Ammon's horn (tissue), 1 donor: Measurements from ENCODE around the gene LRP1B.
"Not testable (repeated sequence)": the region's sequence is repeated elsewhere in the genome, so short reads cannot be mapped to it uniquely, and the experiment has no call there.

Experiments
- DNase-seq: peaks from one replicate; pipeline ENCODE4 v3.0.0-alpha.2; 2016; ENCODE audit warnings: low spot score

LRP1B gene

DNA sequence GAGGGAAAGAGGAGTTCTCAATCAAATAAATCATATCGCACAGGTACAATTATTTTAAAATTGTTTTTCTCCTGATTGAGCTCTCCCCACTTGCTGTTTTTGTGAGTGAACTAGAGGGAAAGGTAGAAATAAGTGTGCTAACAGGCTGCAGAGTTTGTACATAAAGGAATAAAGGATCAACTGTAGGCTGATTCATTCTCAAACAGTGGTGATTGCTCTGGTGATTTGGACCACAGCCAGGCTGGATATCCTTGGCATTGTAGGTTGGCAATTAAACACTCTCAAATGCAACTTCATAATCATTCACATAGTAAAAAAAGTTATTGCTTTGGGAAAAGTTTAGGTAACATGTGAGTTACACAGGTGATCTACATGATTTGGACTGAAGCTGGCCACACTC, 29.8 kb downstream of the LRP1B start:
- no peak for DNase-seq

DNA sequence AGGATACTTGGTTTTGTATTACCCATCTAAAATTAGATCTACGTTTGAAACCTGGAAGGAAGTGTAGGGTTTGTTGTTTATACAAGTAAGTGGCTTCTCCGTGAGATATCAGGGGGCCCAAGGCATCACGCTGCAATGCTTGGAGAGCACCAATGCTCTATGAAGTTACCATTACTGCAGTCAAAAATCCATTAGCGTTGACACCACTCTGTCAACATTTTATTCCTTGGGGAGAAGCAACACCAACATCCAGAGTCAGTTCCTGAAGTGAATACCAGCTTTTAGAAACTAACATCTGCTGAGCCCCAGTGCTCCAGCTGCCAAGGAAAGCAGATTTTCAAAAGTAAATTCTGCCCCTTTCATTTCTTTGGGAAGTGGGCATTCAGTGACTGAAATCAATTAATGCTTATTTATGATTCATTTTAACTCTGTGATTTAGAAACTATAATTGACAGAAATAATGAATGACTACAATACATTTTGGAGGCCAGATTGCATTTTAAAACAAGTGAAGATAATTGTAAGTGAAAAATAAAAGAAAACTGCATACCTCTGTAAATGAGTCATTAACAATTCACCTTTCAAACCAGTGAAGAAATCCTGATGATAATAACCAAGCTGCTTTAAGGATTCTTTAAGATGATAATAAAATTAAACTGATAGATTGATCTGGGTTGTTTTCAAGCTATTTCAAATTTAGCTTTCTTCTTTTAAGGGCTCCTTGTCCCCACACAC, 30.5 kb downstream of the LRP1B start:
- no peak for DNase-seq

DNA sequence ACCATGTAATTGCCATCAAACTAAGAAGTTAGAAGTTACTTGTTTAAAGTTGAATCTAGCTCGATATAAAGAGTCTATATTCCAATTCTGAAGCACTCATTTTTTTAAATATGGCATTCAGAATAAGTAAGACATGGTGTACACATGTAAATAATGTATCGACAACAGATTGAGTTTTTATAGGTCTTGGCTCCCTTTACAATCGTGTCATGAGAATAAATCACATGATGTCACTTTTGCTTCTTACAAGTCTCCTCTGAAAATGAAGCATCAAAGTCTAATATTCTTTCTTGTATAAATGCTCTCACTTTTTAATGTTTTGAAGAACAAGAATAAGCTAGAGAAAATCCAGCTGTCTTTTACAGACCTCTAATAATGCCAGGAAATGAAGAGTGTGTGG, 33.1 kb downstream of the LRP1B start:
- no peak for DNase-seq

DNA sequence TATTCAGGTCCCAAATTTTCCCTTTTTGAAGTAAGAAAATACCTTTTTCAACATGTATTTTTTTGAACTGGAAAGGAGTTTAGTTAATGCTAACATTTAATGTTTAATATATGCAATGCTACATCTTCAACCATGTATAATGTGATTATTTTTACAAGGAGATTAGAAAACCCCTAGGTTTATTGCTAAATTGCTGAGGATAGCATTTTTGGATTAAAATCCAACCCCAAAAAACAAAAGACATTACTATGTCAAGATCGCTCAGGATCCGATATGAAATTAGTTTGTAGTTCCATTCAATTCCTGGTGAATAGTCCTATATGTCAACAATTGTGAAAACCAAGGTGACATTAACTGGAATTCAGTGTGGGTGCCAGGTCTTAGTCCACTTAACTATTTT, 35.2 kb downstream of the LRP1B start:
- DNase-seq: no peak

DNA sequence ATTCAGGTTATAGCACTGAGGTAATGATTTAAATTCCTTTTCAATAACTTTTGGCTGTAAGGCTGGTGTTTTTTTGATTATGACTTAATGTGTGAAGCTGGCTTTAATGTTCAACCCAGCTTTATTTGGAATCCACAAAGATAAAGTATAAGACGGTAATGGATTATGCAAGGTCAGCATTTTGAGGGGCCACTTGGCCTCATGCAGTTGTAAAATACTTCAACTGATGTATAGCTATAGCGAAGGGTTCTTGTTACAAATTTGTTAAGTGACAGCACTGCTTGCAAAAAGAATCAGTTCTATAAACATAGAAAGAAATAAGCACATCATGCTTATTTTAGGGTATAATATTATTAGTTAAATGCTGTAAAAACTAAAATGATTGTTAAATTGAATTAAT, 36.6 kb downstream of the LRP1B start:
- no peak for DNase-seq

DNA sequence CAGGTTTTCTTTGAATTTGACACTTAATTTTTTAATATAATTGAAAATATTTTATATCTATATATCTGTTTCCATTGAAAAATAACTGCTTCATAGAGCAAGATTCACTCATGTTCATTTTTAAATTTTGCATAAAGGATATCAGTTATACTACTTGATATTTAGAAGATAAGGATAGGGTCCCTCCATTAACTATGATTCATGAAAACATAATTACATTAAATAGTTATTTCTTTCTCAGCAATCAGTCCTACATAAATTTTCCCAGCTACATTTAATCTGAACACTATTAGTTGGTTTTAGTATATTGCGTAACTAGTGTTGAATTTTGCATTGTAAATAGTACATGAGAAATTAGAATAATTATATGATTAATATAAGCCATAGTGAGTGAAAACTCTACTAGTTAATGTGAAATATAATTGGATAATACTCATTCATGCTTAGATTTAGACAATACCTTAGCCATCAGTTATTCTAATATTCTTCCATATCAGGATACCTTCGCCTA, 42.7 kb downstream of the LRP1B start:
- no peak for DNase-seq

DNA sequence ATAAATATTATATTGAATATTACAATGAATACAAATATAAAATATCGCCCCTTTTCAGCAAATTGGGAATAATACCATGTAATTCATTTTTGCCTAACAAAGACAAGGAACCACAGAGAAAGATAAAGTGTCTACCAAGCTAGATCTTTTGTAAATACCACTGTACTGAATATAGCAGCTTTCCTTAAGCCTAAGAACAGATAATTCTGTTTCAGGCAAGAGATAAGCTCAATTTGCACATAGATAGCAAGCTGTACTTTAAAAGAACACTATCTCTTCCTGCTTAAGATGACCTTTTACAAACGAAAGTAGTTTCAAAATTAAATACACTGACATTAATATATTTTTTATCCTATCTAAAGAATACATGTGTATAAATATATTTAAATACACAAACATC, 43.2 kb downstream of the LRP1B start:
- not testable (repeated sequence) for DNase-seq

DNA sequence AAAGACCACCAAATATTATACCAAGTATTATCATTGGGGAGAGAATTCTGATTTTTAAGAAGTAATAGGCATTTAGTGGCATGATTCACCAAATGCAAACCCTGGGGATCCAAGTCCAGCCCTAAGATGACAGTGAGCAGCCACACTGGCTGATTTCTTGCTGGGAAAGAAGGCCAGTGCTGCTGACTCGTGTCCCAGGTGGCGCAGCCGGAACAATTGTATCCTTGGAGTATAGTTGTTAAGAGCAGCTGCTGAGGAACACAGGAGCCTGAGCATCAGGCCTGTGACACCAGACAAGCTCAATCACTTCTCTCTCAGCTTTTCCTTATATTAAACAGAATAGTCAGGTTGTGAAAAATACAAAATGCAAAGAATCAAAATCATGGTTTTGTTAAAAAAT, 48.4 kb downstream of the LRP1B start:
- DNase-seq: no peak

DNA sequence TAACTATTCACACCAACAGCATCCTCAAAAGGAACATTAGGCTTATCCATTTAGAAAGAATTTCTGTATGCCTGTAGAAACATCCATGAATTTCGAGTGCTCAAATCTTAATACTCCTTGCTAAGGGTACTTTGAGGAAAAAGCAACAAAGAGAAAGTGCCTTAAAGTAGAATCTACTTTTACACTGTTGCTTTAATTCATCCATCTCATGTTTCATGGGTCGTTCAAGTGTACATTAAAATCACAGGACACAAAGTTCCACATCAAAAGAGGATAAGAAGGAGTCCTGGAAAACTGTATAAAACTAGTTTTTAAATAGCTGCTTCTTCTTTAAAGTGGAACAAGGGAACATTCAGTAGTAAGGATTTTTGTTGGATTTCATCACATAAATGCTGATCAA, 54.5 kb downstream of the LRP1B start:
- no peak for DNase-seq

DNA sequence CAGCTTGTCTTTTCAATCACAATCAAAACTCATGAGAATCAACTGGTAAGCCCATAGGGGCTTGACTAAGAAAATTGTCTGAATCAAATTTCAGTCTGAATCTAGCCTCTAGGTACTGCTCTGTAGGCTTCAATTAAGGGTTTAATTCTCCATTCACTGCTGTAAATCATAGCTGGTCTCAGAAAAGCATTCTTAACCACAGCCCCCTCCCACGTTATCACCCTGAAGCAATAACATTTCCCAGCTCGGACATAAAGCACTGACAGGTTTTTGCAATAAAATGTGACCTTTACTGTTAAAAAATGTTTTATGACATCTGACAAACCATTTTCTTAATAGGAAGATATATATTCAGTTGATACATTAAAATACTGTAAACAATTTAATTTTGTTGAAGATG, 55.0 kb downstream of the LRP1B start:
- no peak for DNase-seq

DNA sequence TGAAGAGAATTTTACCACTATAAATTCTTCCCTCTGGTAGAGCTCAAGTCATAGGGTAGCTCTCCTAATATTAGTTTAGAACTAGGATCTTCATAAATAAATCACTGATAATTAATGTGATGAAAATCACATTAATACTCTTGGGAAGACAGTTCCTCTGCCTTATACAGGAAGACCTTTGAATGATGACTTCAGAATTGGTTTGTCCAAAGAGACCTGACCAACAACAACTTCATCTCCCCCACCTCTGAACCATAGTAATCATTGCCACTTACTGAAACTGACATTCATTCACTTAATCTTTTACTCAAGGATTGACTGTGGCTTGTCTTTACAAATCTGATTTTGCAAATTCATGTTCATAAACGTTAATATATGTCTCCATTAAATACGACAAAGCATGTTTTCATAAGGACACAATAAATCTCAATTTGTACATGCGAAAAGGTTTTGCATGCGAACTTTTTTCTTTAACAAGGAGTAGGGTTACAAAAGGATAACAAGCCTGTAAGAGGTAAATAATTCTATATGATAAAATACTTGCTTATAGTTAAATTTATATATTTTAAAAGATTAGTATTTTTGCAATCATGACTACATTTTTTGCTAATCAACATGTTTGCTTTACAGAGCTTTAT, 61.4 kb downstream of the LRP1B start:
- no peak for DNase-seq

DNA sequence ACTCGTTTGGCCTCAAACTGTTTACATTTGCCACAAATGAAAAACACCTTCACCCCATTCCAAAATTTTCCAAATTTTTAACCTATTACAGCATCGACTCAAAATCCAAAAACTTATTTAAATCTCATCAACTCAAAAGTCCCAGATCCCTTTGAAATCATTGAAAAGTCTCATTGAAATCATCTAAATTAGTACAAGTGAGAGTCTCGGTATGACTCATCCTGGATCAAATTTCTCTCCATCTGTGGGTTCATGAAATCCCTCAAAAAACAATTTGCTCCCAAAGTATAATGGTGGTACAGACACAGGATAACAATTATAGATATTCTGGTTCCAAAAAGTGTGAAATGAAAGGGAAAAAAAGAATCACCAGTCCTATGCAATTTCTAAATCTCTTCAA, 65.1 kb downstream of the LRP1B start:
- DNase-seq: peak; percentile 25

DNA sequence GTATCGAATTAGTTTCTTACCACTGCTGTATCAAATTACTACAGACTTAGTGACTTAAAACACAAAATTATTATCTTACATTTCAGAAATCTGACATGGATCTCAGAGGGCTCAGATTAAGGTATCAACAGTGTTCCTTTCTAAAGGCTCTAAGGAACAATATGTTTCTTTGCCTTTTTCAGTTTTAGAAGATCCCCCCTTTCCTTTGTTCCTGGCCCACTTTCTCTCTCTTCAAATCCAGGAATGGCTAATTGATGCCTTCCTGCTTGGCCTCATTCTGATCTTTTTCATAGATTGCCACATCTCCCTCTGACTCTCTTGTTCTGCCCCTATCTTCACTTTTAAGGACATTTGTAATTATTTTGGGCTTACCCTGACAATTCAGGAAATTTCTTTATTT, 65.7 kb downstream of the LRP1B start:
- no peak for DNase-seq

DNA sequence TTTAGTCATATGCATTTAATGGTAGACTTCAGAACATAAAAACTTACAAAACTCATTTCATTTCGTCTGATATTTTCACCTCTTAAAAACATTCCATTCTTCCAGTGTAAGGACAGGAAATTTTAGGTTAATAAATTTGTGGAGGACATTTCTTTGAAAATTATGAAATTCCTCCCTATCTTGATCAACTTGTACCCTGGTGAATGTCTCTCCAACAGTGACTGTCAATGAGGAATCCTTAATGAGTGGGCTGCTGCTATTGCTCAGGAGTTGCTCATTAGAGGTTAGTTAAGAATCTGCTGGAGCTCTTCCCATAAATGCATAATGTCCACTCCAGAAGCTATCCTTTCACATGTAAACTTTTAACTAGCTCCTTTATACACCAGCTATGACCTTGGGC, 69.1 kb downstream of the LRP1B start:
- DNase-seq: no peak

DNA sequence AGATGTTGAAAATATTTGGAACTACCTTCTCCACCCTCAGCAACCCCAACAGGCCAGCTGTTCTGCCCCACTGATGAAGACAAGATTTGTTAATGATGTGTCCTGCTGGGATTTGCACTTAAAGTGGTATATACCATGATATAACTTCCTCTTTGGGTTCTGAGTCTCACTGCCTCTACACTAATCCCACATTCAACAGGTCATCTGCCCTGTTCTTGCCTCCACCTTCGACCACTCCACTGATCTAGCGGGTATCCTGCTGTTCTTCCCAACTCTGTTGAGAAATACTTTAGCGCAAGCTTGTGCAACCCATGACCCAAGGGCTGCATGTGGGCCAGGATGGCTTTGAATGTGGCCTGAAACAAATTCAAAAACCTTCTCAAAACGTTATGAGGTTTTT, 72.7 kb downstream of the LRP1B start:
- no peak for DNase-seq

DNA sequence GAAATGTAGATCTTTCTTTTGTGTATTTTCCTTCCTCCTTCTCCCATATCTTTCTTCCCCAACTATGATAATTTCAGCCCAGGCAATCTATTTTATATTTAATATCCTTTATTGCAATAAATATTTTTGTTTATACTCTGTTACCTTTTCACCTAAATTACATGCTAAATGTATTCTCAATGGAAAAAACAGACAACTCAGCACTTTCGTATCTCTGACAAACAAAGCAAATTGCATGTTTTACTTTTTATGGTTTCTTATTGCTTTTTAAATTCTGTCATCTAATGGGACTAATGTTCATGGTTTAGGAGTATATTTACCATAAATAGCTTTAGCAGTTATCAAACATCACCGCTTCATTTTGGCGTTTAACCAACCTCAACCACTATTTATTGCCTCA, 74.0 kb downstream of the LRP1B start:
- DNase-seq: no peak

DNA sequence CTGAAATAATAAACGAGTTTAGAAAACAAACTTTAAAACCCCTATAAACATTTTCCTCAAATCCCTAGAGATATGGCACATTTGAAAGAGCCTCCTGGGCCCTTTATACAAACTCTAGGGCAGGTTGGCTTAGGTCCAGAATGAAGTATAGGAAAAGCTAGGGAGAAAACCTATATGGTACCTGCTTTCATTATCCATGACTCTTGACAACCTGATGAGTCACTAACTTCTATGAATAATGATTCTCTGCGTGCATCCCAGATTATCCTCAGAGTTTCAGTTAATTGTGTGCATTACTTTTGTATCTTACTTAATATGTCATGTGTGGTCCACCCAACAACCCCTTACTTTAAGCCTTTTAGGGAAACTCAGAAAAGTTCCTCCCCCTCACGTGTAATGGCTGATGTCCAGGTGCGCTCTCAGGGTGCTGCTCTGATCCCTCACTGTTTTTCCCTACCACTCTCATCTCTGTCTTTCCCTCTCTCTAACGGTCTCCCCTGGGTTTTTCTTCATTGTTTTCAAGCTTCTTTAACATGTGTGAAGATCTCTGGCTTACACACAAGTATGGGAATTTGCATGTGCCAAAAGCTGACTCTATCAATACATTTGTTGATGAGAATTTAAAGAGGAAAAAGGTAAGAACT, 78.5 kb downstream of the LRP1B start:
- no peak for DNase-seq

DNA sequence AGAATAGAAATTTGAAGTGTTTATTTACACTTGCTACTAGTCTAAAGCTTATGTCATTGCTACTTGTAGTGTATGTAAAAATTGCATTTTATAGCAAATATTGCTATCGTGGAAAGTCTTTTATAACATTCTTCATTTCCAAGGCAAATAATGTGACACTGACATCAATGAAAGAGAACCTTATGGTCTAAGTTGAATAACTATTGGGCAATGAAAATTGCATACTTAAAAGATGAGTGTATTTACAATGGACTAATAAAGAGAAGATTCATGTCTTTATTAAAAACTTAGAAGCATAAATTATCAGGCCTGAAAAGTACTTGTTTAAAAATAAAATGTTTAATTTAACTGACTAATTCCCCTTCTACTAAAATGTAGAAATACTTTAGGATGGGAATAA, 82.2 kb downstream of the LRP1B start:
- no peak for DNase-seq

DNA sequence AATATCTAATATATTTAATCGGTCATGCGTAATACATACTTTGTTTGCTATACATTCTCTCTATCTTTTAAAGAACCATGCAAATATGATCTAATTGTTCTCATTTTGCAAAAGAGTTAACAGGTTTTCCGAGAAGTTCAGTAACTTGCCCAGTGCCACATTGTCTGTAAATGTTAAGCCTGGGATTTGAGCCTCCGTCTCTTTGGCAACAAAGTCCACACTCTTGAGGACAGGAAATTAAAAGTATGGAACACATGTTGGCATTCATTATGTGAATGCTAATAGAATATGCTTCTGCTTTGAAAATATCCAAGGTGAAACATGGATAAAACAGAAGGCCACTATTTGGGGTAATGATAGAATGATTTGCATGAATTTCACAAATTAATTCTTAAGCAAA, 85.2 kb downstream of the LRP1B start:
- no peak for DNase-seq

DNA sequence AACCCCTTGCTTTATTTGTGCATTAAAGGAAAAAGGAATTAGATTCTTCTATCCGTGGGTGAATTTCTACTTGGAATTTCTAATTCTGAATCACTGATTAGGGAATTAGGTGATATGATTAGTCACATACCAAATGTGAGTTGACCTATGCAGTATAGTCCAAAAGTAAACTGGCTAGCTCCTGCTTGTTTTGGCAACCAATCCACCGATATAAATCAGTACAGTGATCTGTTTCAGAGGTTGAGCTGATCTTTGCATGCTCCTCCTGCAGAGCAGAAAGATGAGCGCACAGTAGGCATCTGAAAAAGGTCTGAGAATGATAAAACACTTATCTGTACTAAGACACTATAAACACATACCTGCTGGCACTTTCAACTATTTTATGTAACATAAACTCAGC, 86.6 kb downstream of the LRP1B start:
- no peak for DNase-seq

DNA sequence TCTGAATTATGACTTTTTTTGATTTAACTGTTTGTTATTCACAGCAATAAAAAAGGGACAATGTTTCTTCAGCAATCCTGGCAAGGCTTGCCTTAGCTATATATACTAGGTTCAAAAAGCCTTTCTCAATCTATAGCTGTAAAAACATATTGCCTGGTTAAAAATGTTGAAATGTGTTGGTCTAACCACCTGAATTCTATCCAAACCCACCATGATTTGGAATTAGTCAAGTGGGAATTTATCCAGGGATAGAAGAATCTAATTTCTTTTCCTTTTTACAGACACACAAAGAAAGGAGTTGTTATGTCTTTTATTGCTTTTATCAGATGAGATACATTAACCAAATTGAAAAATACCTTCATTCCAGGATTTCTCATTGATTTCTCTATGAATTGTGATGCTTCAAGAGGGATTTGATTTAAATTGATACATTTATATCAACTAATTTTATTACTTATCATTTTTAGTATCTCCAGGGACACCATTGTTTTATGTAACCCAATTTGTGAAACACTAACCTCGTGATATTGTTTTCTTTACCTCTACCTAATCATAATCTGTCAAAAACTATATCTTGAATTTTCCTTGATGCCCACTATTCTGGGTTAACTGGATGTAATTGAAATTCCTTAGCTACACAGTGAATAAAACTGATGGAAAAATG, 88.1 kb downstream of the LRP1B start:
- DNase-seq: no peak

DNA sequence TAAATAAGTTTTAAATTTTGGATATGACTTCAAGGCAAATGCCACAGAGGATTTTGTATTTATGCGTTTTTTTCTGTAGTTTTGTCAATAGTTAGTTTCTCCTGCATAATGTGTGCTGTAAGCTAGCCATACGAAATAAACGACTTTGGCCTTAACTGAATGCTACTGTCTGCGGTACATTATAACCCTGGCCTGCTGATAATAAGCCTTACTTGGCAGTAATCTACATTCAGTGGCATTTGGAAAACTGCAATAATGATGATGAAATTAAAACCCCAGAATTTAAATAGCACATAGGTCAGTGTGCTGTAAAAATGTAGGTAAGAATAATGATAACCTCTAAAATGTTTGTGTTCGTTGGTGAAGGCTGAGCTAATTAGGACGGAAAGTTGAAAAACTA, 88.8 kb downstream of the LRP1B start:
- DNase-seq: no peak

DNA sequence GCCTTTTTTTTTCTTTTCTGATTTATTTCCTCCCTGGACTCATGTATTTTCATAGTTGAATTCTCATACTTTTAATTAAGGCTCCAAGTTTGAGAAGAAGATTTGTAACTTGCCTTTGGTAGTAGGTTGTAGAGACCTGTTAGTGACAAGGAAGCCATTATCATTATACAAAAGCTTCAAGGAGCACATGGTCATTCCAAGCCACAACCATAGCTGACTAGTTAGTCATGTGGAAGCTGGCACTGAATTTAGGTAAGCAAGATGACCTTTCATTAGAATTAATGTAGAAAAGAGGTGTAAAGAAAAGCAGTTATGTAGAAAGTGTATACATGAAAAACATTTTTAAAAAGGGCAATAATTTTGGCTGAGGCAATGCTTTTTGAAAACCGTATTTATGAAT, 89.7 kb downstream of the LRP1B start:
- DNase-seq: no peak
